Activated CD4-positive, alpha-beta T cell treated with anti-CD3 and anti-CD28 coated beads, Interleukin-2, Interleukin-6, amounts not matched to agents 100 ng/mL and 50 ng/mL, durations not matched to agents 16 hours and 8 hours (primary cell): ENCODE data around the gene FGD5.

Experiments used
- DNase-seq: peaks from one replicate; pipeline ENCODE4 v3.0.0-alpha.2; 2020

The FGD5 gene

GRCh38 chr3:14935592-14936345 lies 117.0 kb downstream of the FGD5 start:
- no peak for DNase-seq

GRCh38 chr3:14938954-14939353 lies 120.2 kb downstream of the FGD5 start:
- no peak for DNase-seq

DNA sequence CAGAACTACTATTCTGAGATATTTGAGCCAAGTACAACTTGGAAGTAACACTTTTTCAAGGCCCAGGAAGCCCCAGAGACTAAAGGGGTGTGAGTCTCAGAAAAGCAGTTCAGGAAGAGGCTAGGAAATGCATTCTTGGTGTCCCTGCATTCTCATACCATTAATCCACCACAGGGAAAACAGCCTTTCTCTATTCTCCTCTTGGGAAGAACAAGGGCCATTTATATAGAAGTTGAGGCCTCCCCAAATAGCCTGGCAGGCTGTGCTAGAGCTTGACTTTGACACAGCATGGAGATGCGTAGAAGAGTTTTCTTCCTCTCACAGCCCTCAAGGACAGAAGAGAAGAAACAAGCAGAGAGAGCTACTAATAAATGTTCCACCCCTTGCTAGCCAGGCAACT lies 123.1 kb downstream of the FGD5 start:
- no peak for DNase-seq

GRCh38 chr3:14943042-14943441 lies 124.3 kb downstream of the FGD5 start:
- no peak for DNase-seq

GRCh38 chr3:14946236-14946635 lies 127.5 kb downstream of the FGD5 start:
- no peak for DNase-seq

GRCh38 chr3:14946739-14947099 lies 128.0 kb downstream of the FGD5 start:
- no peak for DNase-seq

- peak; percentile 91 for DNase-seq
Measured at GRCh38 chr3:14947100-14947885, 128.5 kb downstream of the FGD5 start, which contains the start of gene NR2C2. NR2C2 (plus strand) TSS chr3:14947583; CDS start chr3:15003915, 56,332 bp downstream.

GRCh38 chr3:14947886-14948608 lies 129.3 kb downstream of the FGD5 start:
- peak; percentile 98 for DNase-seq

- no peak for DNase-seq
Measured at GRCh38 chr3:14948609-14949038, 129.9 kb downstream of the FGD5 start.

DNA sequence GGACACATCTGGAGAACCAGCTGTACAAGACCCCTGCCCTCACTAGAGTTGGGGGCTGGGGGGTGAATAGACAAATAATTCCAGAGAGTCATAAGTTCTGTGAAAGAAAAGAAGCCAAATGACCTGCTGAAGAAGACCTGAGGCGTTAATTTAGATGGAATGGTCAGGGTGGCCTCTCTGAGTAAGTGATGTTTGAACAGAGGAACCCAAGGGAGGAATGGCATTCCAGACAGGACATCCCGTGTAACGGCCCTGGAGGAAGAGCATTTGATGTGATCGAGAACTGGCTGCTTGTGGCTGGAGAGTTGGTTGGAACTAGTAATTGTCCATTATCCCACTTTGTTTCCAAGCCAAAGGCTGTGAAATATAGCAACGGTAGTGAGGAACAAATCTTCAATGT lies 130.4 kb downstream of the FGD5 start:
- DNase-seq = no peak

DNA sequence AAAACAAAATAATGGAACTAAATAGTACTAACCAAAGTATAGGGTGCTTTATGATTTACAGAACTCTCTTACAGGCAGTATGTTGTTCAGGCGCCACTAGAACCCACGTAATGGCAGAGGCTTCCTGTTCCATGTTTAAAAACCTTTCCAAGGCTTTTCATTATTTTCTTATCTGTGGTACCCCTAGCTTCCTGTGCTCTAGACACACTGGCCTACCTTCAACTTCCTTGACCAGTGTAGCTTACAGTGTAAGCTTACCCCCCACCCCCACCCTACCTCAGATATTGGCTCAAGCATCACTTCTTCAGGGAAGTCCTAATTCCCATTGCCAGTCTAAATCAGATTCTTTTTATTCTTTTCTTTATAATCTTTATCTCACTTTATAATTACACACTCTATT lies 131.5 kb downstream of the FGD5 start:
- no peak for DNase-seq

GRCh38 chr3:14957153-14957552 lies 138.4 kb downstream of the FGD5 start:
- DNase-seq = no peak

- DNase-seq = no peak
Measured at GRCh38 chr3:14957925-14958324, 139.2 kb downstream of the FGD5 start.

DNA sequence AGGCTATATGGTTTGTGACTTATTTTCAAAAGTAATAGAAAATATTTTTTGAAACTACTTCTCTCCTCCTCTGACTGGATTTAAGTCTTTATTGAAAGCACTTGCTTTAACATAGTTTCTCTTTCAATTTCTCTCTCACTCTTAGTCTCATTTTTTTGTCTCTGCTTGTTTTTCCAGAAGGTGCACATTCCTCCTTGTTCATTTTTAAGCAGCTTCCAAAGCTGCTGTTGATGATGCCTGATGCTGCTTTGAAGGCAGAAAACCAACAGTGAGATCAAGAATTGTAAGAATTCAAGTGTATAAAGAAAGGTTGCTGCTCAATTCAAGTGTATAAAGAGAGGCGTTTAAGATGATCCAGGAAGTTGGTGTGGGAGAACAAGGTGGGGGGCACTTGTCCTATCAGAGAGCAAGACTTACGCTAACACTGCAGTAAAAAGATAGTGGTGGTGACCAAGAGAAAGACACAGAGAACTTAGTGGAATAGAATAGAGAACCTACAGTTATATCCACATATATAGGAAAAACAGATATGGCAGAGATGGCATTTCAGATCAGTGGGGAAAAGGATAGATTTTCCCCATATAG lies 140.7 kb downstream of the FGD5 start:
- DNase-seq = no peak

DNA sequence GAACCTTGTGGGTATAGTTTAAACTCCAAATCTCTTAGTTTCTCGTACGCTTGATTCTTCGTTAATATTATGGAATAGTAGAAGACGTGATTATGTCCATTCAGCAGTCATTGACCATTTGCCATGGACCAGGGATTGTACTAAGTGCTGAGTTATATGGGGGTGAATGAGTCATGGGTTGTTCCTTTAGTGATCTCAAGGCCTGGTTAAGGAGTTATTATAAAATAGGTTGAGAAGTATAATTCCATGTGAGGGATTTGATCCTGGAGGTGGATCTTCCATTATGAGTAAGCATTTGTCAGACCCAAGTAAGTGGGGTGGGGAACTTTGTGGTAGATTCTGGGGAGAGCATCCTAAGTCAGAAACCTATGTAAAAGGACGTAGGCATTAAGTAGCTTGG lies 144.0 kb downstream of the FGD5 start:
- DNase-seq = no peak

DNA sequence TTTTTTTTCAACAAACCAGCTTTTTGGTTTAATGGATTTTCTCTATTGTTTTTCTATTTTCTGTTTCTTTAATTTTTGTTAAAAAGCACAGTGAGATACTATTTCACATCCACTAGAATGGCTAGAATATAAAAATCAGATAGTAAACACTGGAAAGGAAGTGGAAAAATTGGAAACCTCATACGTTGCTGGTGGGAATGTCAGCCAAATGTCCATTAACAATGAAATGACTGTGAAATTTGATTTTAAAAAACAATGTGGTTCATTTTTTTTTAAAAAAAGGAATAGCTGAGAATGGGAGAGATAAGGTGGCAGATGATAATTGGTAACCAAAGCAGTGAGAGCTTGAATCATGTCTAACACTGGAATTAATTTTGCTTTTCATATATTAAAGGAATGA lies 148.5 kb downstream of the FGD5 start:
- DNase-seq = no peak

GRCh38 chr3:14969671-14970070 lies 150.9 kb downstream of the FGD5 start:
- no peak for DNase-seq

DNA sequence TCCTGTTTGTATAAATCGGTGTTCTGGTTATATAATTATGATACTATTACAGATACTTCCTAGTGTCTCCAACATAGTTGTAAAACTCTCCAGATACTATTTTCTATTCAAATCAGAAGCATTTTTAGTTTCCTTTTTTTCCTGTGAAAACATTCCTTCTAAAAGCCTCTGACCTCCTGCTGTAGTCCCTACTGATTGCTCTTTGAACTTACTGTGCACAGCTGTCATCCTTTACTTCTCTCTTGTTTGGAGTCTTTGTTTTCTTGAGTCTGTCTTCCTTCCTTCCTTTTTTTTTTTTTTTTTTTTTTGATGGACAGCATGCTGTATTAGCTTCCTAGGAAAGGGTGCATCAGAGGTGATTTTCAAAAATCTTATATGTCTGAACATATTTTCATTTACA lies 157.6 kb downstream of the FGD5 start:
- DNase-seq = no peak

- no peak for DNase-seq
Measured at GRCh38 chr3:14980689-14981088, 161.9 kb downstream of the FGD5 start.
